Stomach (tissue), 4 donors: Measurements from ENCODE around the gene KRTAP10-9.

ENCODE experiments used
- POLR2A ChIP-seq, 4 donors: fragments of 450-650 bp; IDR thresholded peaks; one replicate each; pipeline ENCODE4 v1.6.1; 2016; ENCODE audit warnings: antibody characterized with exemption in 4 of 4, control low read depth in 2 of 4, mild to moderate bottlenecking in 1 of 4, moderate library complexity in 1 of 4
- POLR2AphosphoS5 ChIP-seq, 3 donors: sonication (generic); formaldehyde crosslinking; IDR thresholded peaks; one replicate each; pipeline ENCODE4 v1.6.1; 2016; ENCODE audit warnings: antibody characterized with exemption in 3 of 3
- TF ChIP-seq, protein P1 (sequence below), 7 experiments: fragments of 450-650 bp in 4 of 7; fragments of 200-600 bp in 3 of 7; sonication (generic) in 3 of 7; IDR thresholded peaks; one replicate each; pipeline ENCODE4 v1.5.1; 2016 to 2019; ENCODE audit warnings: antibody characterized with exemption in 7 of 7, control low read depth in 2 of 7, mild to moderate bottlenecking in 1 of 7

GRCh38 chr21:44658541-44658910, 31.6 kb downstream of the KRTAP10-9 start:
- TF ChIP-seq, protein P1, sequence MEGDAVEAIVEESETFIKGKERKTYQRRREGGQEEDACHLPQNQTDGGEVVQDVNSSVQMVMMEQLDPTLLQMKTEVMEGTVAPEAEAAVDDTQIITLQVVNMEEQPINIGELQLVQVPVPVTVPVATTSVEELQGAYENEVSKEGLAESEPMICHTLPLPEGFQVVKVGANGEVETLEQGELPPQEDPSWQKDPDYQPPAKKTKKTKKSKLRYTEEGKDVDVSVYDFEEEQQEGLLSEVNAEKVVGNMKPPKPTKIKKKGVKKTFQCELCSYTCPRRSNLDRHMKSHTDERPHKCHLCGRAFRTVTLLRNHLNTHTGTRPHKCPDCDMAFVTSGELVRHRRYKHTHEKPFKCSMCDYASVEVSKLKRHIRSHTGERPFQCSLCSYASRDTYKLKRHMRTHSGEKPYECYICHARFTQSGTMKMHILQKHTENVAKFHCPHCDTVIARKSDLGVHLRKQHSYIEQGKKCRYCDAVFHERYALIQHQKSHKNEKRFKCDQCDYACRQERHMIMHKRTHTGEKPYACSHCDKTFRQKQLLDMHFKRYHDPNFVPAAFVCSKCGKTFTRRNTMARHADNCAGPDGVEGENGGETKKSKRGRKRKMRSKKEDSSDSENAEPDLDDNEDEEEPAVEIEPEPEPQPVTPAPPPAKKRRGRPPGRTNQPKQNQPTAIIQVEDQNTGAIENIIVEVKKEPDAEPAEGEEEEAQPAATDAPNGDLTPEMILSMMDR (IDR thresholded peaks at IDR 0.05), result no peak
- no peak for TF ChIP-seq POLR2A (IDR thresholded peaks at IDR 0.05)
- no peak for TF ChIP-seq POLR2AphosphoS5 (IDR thresholded peaks at IDR 0.05)
